GM03348 (cell line): ENCODE data around the gene DNAH8.

Experiments used
- DNase-seq: peaks from one replicate; pipeline ENCODE4 v3.0.0; 2012; ENCODE audit warnings: low spot score

Gene DNAH8

DNA sequence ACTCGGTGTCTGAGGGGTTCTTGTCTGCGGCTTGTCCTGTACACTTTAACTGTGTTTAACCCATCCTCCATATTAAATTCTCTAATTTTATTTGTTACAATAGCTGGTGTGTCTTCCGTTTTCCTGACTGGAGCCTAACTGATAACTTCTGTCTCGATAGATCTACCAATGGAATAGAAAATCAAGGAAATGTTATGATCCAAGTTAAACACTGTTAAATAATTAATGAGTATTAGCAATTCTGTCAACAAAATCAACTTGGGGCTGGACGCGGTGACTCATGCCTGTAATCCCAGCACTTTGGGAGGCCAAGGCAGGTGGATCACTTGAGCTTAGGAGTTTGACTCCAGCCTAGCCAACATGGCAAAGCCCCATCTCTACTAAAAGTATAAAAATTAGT is 81.7 kb downstream of the DNAH8 start:
- no peak for DNase-seq

DNA sequence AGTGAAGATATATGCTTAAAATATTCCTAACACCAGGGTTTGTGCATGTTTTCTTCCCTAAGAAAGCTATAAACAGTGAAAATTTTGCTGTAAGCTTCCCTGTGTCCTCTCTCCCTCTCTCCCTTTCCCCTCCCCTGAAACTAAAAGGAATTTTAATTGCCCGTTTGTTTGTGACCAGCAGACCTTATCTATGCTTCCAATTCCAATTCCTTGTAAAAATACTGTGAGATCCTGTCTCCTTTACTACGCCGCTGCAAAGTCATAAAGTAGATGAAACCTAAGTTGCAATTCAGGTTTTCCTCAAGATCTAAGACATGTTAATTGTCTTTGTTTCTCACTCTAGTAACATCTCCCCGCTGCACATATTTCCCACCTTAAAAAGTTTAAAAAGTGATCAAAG is 82.3 kb downstream of the DNAH8 start:
- DNase-seq = no peak

DNA sequence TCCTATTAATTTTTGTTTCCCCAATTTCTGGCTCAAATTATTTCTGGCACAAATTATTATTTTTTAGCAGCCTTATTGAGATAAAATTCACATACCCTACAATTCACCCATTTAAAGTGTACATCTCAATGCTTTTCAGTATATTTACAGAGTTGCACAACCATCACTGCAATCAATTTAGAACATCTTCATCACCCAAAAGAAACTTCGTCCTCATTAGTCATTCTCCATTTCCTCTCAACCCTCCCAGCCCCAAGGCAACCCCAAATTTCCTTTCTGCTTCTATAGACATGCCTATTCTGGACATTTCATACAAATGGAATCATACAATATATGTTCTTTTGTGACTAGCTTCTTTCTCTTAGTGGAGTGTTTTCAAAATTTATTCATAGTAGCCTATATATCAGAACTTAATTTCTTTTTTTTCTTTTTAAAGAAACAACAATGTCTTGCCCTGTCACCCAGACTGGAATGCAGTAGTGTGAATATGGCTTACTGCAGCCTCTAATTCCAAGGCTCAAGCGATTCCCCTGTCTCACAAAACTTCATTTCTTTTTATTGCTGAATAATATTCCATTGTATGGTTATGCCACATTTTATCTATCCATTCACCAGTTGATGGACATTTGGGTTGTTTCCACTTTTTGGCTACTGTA is 84.5 kb downstream of the DNAH8 start:
- no peak for DNase-seq

DNA sequence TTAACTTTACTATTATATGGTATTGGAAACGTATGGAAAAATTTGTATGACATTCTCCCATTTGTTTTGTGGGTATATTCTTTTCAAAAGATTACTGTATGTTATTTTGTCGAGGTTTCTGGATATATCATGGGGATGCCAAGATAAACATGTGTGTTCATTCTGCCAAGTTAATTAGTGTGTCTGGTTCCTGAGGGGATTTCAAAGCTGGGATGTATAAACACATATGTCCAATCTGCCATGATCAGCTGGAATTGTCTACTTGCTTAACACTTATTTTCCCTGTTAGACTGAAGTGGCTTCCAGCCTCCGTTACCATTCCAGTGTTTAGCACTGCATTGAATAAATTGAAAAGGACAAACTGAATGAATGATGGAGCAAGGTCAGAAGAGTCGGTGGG is 86.2 kb downstream of the DNAH8 start:
- no peak for DNase-seq

DNA sequence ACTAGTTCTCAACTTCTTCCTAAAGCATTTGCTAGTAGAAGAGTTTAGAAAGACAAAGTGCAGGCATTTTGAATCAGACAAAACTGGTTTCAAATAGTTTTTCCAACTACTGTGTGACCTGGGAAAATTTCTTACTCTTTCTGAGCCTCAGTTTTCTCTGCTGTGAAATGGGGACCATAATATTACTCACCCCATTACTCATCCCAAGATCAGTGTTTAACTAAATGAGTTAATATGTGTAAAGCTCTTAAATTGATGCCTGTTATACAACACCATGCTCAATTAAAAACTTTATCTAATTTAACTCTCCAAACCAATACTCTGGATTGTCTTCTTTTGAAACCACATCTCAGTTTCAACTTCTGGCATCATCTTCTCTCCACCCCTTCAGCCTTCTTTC is 87.4 kb downstream of the DNAH8 start:
- no peak for DNase-seq

DNA sequence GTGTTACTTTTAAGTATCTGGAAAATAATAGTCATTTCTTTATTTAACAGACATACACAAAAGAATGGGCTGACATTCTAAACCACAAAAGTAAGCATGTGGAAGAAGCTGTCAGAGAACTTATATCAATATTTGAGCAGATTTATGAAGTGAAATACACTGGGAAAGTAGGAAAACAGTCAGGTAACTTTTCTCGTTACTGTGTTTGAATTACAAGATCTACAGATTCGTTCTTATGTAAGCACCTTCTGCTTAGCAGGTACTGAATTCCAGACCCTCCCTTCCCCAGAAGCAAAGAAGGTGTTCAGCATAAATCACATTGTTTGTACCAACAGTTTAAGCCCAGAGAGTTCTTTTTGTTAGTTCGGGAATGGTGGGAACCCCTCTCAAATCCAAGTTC is 88.0 kb downstream of the DNAH8 start:
- no peak for DNase-seq

DNA sequence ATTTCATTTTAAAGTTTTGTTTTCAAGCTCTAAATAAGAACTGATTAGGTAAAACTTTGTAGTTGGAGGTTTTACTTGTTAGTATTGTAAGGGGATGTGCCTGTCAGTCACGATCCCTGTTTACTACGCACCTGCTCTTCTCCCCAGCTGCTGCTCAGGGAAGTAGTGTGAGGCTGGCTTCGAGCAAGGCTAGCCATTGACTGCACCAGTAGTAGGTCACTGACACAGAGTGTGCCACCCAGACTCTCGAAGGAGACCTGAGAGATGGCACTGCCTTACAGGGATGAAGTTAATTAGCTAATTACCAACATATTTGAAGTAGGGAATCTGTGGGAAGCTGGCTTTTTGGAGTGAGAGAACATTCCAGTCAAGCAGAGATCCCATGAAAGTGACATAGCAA is 89.2 kb downstream of the DNAH8 start:
- no peak for DNase-seq

DNA sequence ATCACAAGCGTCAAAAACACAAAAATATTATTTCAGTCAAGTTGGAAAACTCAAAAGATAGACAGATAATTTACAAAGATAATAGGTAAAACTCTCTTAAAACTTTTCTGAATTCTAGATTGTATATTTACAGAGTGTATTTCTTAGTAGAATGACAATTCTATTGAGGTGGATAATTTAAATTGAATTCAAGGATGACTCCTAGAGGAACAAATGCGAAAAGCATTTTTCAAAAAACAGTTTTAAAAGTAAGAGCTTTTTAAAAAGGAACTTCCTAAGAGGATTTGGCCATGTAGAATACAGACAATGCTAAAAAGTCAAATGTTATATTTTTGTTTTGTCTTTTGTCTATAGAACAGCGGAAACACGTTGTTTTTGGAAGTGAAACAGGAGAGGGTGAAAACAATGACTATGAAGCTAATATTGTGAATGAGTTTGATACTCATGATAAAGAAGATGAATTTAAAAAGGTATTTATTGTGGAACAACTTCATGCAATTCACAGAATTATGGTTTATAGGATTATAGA is 90.1 kb downstream of the DNAH8 start:
- DNase-seq = no peak

DNA sequence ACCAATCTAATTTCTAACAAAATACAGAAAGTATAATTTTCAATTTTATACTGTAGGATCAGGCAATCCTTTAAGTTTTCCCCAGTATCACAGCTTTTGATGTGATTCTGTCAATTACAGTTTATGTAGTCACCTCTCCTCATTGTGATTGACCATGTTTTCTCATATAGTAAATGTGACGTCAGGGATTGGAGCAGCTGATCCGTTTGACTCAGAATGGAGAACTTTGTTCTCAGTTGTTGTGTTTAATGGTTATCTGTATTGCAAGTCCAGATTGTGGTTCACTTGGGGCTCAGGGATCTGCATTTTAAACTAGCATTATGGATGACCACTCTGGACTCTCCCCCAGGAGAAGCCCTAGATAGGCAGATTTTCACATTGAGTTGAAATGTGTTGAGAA is 90.6 kb downstream of the DNAH8 start:
- DNase-seq = no peak

DNA sequence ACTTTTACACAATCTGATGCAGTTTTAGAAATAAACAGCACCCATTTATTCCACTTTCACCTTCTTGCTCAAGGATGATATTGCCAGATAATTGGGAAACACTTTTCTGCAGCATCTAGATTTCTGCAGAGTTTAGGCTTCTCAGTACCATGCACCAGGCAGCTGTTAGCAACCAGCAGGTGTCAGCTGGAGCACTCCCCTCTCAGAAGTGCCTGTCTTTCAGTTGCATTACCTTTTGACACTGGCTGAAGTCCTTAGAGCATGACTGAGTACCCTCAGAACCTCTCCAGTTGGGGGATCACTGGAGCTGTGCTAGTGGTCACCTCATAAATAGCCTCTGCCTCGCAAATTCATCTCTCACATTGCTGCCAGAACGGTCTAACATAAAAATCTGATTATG is 91.2 kb downstream of the DNAH8 start:
- DNase-seq = no peak

DNA sequence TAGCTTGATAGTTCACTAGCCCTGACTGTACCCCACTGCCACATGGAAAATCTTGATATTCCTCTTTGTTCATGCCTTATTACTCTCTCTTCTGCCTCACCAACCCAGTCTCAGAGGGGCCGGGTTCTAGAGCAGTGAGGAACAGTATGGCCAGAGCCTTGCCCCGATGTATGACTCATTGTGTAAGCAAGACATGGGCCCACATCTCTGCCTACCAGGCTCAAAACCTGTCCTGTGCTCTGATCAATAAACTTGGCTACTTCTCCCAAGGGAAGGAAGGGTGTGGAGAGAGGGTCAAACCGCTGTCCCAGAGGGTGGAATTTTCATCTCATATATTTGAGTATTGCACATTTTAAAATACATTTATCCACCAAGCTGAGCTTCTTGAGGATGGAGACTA is 91.7 kb downstream of the DNAH8 start:
- no peak for DNase-seq

DNA sequence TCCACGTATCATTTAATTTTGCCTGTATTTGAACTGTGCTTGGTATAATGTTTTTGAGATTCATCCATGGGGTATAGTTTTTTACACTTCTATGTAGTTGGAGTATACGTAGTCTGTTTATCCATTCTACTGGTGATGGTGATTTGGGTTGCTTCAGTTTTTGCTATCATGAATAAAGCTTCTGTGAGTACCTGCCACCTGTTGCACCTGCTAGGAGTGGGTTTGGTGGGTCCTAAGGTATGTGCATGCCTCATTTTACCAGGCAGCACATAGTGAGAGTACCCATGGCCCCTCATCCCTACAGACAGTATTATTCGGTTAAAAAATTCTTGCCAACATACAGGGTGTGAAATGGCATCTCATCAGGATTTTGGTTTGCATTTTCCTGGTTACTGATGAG is 92.9 kb downstream of the DNAH8 start:
- no peak for DNase-seq

DNA sequence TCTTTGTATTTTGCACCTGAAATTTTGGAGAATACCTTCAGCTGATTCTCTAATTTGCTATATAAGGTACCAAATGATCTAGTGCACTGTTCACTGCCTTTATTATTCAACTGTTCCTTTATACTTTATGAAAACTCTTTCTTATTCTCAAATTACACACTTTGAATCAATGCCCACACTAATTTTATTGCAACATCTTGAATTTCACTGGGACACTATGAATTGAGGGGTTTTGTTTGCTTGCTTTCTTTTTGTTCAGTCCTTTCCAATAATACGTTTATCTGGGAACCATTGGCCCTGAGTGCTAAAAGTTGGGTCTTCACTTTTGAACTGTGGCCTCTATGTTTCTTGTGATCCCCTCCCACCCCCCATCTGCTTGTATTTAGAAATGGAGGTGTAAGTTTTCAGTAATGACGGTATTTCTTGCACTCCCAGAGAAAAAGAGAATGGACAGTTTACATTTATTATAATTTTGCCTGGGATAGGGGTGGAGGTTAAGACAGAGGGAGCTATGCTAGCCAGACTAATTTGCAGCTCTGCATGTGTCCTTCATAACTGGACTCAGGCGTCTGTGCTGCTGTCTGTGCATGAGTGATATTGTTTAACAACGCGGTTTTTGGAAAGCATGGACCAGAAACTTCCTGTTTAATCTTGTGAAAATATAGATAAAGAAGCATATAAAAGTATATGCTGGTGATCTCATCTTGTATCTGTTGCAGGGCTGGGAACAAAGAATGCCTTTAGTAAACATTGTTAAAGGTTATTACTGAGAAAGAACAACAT is 98.1 kb downstream of the DNAH8 start:
- DNase-seq = no peak

DNA sequence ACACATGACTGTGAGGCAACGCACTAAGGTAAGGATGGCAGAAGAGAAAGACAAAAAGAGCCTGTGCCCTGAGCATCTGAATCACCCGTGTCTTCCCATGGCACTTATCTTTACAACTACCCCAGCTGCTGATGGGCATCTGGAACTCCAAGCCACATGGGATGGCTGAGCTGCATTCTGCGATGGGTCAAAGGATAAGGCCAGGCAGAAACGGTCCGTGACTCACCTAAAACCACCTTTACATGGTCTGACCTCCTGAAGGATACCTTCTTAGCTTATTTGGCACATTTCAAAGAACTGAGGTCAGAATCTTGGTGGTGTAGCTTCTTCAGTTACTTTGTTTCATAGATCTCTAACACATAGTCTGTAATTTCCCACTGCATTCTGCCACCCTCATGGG is 99.7 kb downstream of the DNAH8 start:
- no peak for DNase-seq

DNA sequence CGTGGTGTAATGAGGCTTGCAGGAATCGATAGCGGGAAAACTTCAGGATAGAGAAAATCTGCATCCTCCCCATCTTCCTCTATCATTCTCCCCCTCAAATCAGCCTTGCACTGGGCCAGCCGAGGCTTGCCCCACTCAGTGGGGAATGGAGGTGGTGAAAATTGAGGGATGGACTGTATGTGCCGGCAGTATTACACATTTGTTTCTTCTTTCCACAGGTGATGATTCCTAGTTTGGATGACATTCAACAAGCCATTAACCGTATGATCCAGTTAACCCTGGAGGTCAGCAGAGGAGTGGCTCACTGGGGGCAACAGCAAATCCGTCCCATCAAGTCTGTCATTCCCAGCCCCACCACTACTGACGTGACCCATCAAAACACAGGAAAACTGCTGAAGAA is 100.1 kb downstream of the DNAH8 start:
- no peak for DNase-seq

DNA sequence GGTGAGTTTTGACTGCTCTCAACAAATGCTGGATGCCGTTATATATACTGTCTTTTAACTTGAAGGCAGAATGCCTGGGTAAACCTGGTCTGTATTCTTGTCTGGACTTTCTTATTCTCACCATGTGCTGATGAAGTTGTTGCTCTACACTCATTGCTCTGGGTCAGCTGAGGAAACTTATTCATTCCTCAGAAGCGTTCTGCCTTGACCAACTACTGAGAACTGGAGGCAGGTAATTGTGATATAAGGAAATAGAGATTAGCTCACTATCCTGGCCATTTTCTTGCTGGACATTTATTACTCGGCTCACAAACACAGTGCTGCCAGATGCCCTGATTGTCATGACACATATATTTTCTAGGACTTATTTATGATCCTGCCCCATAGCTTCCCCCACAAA is 103.6 kb downstream of the DNAH8 start:
- no peak for DNase-seq

DNA sequence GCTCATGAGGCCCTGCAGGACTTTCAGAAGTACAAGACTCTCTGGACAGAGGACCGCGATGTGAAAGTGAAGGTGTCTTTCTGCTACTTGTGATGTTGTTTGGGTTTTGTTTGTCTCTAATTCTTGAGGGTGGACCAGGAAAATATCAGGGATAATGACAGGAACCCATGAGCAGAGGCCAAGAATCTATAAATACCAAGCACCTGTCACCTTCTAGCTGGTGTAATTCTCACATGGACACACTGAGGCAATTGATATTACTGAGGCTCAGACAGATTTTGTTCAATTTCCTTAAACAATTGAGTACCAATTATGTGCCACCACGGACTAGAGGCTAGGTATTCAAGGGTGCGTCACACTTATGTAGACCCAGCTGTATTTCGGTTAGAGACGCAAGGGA is 107.9 kb downstream of the DNAH8 start:
- no peak for DNase-seq

DNA sequence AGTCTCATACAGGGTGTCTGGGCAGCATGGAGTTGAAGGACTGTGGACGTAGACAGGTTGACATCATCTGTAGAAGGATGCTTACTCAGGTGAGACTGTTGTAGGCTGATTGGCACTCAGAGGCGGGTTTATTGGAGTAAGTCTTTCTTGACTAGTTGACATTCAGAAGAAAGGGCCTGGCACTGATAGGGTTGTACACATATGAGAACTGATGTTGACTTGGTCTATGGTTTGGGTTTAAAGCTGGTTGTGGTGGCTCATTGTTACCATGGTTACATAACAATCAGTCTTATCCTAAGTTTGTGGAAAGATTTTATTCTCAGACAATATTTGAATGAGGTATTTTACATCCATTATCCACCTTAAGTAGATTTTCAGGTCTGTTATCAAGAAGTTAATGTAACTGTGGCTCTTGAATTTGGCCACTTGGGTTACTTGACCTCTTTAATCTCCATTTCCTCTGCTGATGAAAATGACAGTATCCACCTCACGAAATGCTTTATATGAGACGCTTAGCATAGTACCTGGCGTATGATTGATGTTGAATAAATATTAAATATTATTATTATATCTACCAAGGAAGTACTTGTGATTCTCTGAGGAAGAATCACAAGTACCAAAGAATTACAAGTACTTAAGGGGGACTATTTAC is 109.3 kb downstream of the DNAH8 start:
- DNase-seq = no peak

DNA sequence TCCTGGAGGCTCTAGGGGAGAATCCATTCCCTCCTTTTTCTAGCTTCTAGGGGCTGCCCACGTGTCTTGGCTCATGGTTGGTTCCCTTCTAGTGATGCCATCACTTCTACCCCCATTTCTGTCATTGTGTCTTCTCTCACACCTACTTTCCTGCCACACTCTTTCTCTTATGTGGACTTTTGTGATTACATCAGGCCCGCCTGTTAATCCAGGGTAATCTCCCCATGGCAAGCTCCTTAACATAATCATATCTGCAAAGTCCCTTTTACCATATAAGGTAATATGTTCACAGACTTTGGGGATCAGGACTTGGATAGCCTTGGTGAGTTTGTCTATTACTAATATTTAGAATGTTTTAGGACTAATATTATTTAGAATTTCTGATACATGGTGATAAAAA is 111.9 kb downstream of the DNAH8 start:
- DNase-seq = no peak

DNA sequence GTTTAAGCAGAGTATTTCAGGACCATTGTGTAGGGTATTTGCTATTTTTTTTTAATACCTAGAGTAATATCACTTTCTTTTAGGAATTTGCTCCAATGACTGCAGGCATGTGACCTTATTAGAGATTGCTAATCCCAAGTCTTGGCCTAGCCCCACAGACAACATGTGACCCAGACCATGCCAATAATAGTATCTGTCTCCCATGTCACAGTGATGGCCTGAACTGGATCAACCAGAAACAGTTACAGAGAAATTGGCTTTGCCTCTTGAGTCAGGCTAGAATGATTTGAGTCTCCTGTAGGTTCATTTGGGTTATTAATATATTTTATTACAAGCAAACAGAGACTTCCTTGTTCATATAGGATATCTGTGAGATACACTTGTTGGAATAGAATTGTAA is 116.8 kb downstream of the DNAH8 start:
- no peak for DNase-seq

DNA sequence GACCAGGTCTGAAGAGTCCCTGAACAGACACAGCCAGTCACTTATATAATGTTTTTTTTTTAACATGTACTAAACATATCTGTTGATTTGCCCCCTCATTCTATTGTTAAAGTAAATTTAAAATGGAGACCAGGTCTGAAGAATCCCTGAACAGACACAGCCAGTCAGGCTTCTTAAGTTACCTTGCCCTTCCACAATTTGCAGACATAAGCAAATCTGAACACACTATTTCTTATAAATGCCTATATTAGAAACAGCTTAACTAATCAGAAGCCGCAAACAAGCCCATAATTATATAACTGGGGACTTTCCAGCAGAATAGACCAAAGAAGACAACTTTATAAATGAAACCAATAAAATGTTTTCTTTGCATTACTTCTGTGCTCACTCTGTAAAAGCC is 118.2 kb downstream of the DNAH8 start:
- no peak for DNase-seq

DNA sequence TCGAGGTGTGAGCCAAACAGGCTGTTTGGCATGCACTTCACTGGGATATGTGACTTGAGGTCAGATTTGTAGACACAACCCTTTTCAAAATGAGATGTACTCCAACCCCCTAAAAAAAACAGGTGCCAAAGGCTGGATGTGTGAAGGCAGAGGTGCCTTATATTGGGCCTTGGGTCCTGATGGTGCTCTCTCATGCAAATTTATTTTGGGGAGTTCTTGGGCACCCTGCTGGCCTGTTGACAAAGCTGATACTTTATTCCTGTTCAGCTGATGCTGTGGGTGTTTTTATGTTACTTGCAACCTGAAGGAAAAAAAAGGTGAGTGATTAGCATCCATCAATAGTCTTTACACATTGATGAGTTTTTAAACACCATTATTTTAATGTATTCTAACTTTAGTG is 121.5 kb downstream of the DNAH8 start:
- no peak for DNase-seq

DNA sequence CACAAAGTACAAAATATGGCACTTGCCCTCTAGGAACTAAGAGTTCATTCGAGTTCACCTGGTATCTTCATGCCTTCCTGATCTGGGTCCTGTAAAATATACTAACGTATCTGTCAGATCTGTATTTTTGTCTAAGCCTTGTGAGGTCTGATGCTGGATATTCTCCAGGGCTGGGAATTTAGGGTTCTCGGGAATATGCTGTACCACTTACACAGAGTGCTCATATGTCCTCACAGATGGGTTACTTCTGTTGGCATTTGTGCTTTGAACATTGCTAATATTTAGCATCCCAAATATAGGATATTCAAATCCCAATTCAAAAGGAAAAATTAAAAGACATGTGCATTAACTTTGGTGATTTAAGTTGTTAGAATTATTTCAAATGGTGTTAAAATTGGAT is 122.0 kb downstream of the DNAH8 start:
- no peak for DNase-seq
